ENCODE data around the gene GAS2L2.

- no peak for TF ChIP-seq CTCF (IDR thresholded peaks at IDR 0.05; ENCODE audit: poor library complexity)
- no peak for TF ChIP-seq EZH2 (IDR thresholded peaks at IDR 0.05; ENCODE audit: borderline replicate concordance)
These were observed 26.0 kb downstream of the GAS2L2 start for GRCh38 chr17:35726953-35727460.

All from hepatocyte (in vitro differentiated cells).